Measurements from ENCODE around the gene ST8SIA1. TPM values are rescaled to one million over a fixed set of nuclear protein-coding genes. Genes with fewer than 3 reads are reported as not detected.

Gene ST8SIA1
- polyA plus RNA-seq, 1 donor from 2014 or later: 22.5 TPM

DNA sequence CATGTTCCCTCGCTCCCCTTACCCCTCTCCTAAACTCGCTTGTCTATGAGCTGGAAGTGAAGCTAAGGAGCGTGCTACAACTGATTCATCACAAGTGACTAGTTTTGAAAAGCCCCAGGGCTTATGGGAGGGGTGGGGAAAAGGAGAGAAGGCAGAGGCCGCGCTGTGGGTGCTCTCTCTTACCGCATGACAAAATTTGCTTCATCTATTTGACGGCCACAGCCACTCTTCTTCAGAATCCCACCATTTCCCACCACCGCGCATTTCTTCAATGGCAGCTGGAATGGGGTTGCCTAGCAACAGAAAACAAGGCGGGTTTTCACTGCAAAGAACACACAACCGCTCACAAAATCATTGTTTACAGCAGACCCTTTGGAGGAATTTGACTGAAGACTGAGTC is 79.4 kb downstream of the ST8SIA1 start:
- Histone ChIP-seq H3K27me3 (ENCODE audit: insufficient read depth, low read depth, low read length) (no peaks in the 10 kb centered on the region), H3K36me3 (ENCODE audit: insufficient read depth, low read length) (no peaks in the 10 kb centered on the region), H3K4me3 (ENCODE audit: low read length) (peak overlapping the region; percentile 54), H2AFZ (ENCODE audit: low read depth, low read length) (no peak overlapping the region), H4K20me1 (ENCODE audit: insufficient read depth) (no peaks in the 10 kb centered on the region), H3K79me2 (replicated peaks; ENCODE audit: insufficient read depth, low read length) (no peaks in the 10 kb centered on the region), H3K4me2 (ENCODE audit: low read length) (peak overlapping the region; percentile 57), H3K9me3 (ENCODE audit: low read length) (no peaks in the 10 kb centered on the region), H3F3A (ENCODE audit: insufficient read depth, low read length, poor library complexity, severe bottlenecking) (no peaks in the 10 kb centered on the region), H3K9me2 (ENCODE audit: insufficient read depth, low read length) (no peaks in the 10 kb centered on the region), H3K9ac (ENCODE audit: low read length) (peak overlapping the region; percentile 3), H3K27ac (ENCODE audit: low read length) (no peak overlapping the region)
- no peak for TF ChIP-seq EZH2 (IDR thresholded peaks at IDR 0.05; ENCODE audit: borderline replicate concordance, insufficient read depth, low read length, poor library complexity, severe bottlenecking)
- TF ChIP-seq, protein P1, sequence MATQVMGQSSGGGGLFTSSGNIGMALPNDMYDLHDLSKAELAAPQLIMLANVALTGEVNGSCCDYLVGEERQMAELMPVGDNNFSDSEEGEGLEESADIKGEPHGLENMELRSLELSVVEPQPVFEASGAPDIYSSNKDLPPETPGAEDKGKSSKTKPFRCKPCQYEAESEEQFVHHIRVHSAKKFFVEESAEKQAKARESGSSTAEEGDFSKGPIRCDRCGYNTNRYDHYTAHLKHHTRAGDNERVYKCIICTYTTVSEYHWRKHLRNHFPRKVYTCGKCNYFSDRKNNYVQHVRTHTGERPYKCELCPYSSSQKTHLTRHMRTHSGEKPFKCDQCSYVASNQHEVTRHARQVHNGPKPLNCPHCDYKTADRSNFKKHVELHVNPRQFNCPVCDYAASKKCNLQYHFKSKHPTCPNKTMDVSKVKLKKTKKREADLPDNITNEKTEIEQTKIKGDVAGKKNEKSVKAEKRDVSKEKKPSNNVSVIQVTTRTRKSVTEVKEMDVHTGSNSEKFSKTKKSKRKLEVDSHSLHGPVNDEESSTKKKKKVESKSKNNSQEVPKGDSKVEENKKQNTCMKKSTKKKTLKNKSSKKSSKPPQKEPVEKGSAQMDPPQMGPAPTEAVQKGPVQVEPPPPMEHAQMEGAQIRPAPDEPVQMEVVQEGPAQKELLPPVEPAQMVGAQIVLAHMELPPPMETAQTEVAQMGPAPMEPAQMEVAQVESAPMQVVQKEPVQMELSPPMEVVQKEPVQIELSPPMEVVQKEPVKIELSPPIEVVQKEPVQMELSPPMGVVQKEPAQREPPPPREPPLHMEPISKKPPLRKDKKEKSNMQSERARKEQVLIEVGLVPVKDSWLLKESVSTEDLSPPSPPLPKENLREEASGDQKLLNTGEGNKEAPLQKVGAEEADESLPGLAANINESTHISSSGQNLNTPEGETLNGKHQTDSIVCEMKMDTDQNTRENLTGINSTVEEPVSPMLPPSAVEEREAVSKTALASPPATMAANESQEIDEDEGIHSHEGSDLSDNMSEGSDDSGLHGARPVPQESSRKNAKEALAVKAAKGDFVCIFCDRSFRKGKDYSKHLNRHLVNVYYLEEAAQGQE (IDR thresholded peaks at IDR 0.05; ENCODE audit: borderline replicate concordance): peak; percentile 21
- TF ChIP-seq, protein P2, sequence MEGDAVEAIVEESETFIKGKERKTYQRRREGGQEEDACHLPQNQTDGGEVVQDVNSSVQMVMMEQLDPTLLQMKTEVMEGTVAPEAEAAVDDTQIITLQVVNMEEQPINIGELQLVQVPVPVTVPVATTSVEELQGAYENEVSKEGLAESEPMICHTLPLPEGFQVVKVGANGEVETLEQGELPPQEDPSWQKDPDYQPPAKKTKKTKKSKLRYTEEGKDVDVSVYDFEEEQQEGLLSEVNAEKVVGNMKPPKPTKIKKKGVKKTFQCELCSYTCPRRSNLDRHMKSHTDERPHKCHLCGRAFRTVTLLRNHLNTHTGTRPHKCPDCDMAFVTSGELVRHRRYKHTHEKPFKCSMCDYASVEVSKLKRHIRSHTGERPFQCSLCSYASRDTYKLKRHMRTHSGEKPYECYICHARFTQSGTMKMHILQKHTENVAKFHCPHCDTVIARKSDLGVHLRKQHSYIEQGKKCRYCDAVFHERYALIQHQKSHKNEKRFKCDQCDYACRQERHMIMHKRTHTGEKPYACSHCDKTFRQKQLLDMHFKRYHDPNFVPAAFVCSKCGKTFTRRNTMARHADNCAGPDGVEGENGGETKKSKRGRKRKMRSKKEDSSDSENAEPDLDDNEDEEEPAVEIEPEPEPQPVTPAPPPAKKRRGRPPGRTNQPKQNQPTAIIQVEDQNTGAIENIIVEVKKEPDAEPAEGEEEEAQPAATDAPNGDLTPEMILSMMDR (IDR thresholded peaks at IDR 0.05; ENCODE audit: poor library complexity, severe bottlenecking): no peak
- TF ChIP-seq SMC3 (conservative IDR thresholded peaks at IDR 0.05; ENCODE audit: poor library complexity): peak; percentile 19
- TF ChIP-seq EP300 (conservative IDR thresholded peaks at IDR 0.05; ENCODE audit: poor library complexity, severe bottlenecking): no peak

DNA sequence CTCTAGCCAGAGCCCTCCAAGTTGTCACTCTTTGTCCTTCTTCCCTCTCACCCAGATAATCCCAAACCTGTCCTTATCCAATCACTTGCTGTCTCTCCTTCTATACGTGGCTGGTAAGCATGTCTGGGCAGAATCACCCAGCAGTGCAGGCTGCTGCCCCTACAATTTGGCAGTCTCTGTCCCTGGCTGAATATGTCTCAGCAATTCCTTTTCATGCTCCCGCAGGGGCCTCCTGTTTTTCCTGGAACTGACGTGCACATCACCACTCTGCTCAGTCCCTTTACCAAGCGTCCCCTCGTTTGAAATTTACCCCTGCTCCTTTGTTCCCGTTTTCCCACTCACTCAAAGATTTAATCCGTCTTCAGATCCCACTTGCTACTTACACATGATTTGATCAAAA is 80.0 kb downstream of the ST8SIA1 start:
- H2AFZ ChIP-seq (ENCODE audit: low read depth, low read length): no peak overlapping the region

More for the DNA sequence above, 80.0 kb downstream of the ST8SIA1 start:
- no peaks in the 10 kb centered on the region for H4K20me1 ChIP-seq (ENCODE audit: insufficient read depth)
- H3K4me2 ChIP-seq (ENCODE audit: low read length): no peak overlapping the region
- no peak overlapping the region for H3K27ac ChIP-seq (ENCODE audit: low read length)
- peak overlapping the region; percentile 54 for H3K4me3 ChIP-seq (ENCODE audit: low read length)
- H3K79me2 ChIP-seq (replicated peaks; ENCODE audit: insufficient read depth, low read length): no peaks in the 10 kb centered on the region
- H3K9ac ChIP-seq (ENCODE audit: low read length): no peak overlapping the region
- H3K9me3 ChIP-seq (ENCODE audit: low read length): no peaks in the 10 kb centered on the region
- H3K36me3 ChIP-seq (ENCODE audit: insufficient read depth, low read length): no peaks in the 10 kb centered on the region
- H3K27me3 ChIP-seq (ENCODE audit: insufficient read depth, low read depth, low read length): no peaks in the 10 kb centered on the region
- no peaks in the 10 kb centered on the region for H3F3A ChIP-seq (ENCODE audit: insufficient read depth, low read length, poor library complexity, severe bottlenecking)
- no peaks in the 10 kb centered on the region for H3K9me2 ChIP-seq (ENCODE audit: insufficient read depth, low read length)
- TF ChIP-seq RAD21 (conservative IDR thresholded peaks at IDR 0.05) (no peak), MXI1 (conservative IDR thresholded peaks at IDR 0.05; ENCODE audit: poor library complexity, severe bottlenecking) (no peak), TAF1 (IDR thresholded peaks at IDR 0.05; ENCODE audit: low read depth) (no peak), SMC3 (conservative IDR thresholded peaks at IDR 0.05; ENCODE audit: poor library complexity) (no peak), EZH2 (IDR thresholded peaks at IDR 0.05; ENCODE audit: borderline replicate concordance, insufficient read depth, low read length, poor library complexity, severe bottlenecking) (no peak), POLR2AphosphoS5 (IDR thresholded peaks at IDR 0.05) (no peak), EP300 (conservative IDR thresholded peaks at IDR 0.05; ENCODE audit: poor library complexity, severe bottlenecking) (no peak)
- TF ChIP-seq, protein P2 (IDR thresholded peaks at IDR 0.05; ENCODE audit: poor library complexity, severe bottlenecking): no peak
- TF ChIP-seq, protein P1 (IDR thresholded peaks at IDR 0.05; ENCODE audit: borderline replicate concordance): no peak

All from neural cell (in vitro differentiated cells).